NB4 (cell line): ENCODE measurements around the gene PAM16.
A peak's percentile ranks its signal among the peaks of the same experiment; 100 is the strongest.

Source experiments
- DNase-seq: peaks from one replicate; pipeline ENCODE4 v3.0.0; 2010; ENCODE audit warnings: low read depth
- H3K4me3 ChIP-seq: one replicate; pipeline ENCODE4 v1.5.1; 2011; ENCODE audit warnings: mild to moderate bottlenecking, low read depth, low read length, moderate library complexity
- CTCF ChIP-seq: IDR thresholded peaks from one replicate; pipeline ENCODE4 v1.5.1; 2012; ENCODE audit warnings: low read depth, low read length
- MYC ChIP-seq: IDR thresholded peaks from 2 replicates; pipeline ENCODE4 v1.6.1; 2011; ENCODE audit warnings: low read depth, low read length
- POLR2A ChIP-seq: IDR thresholded peaks from 2 replicates; pipeline ENCODE4 v1.6.1; 2011; ENCODE audit warnings: mild to moderate bottlenecking; ENCODE audit not compliant: insufficient read length; ENCODE audit errors: extremely low read depth
- TF ChIP-seq, protein P1 (sequence below): IDR thresholded peaks from 2 replicates; pipeline ENCODE4 v1.6.1; 2011; ENCODE audit warnings: low read depth, low read length

Gene PAM16

GRCh38 chr16:4356820-4357219 is 5.7 kb upstream of the PAM16 start:
- TF ChIP-seq POLR2A (no peak), CTCF (no peak), MYC (no peak)
- TF ChIP-seq, protein P1, sequence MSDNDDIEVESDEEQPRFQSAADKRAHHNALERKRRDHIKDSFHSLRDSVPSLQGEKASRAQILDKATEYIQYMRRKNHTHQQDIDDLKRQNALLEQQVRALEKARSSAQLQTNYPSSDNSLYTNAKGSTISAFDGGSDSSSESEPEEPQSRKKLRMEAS: no peak
- no peak for DNase-seq
- no peak overlapping the region for H3K4me3 ChIP-seq

GRCh38 chr16:4354512-4355409 is 3.6 kb upstream of the PAM16 start:
- no peak for TF ChIP-seq MYC
- DNase-seq: no peak

DNA sequence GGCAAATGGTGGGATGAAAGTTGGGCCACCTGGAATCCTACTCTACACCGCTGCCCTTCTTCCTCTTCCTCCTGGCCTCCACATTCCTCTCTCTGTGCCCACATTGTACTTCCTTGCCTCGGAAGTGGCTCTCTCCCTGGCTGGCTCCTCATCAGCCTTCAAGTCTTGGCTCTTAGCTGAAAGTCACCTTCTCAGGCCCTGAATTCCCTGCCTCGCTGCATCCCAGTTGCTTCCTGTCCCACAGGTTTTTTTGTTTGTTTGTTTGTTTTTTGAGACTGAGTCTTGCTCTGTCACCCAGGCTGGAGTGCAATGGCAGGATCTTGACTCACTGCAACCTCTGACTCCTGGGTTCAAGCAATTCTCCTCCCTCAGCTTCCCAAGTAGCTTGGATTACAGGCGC is 2.6 kb upstream of the PAM16 start:
- DNase-seq: no peak
- H3K4me3 ChIP-seq: no peak overlapping the region
- TF ChIP-seq, protein P1: no peak
- TF ChIP-seq CTCF (no peak), POLR2A (no peak), MYC (no peak)

More at GRCh38 chr16:4354512-4355409, 3.6 kb upstream of the PAM16 start:
- no peak overlapping the region for H3K4me3 ChIP-seq

DNA sequence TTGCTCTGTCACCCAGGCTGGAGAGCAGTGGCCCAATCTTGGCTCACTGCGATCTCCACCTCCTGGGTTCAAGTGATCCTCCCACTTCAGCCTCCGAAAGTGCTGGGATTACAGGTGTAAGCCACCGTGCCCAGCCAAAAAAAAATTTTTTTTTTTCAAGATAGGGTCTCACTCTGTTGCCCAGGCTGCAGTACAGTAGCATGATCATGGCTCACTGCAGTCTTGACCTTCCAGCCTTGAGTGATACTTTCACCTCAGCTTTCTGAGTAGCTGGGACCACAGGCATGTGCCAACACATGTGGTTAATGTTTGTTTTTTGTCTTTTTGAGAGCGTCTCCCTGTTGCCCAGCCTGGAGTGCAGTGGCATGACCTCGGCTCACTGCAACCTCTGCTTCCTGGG is 1.7 kb upstream of the PAM16 start:
- TF ChIP-seq CTCF (no peak), MYC (no peak), POLR2A (no peak)
- TF ChIP-seq, protein P1: no peak
- no peak overlapping the region for H3K4me3 ChIP-seq
- DNase-seq: no peak

- H3K4me3 ChIP-seq: no peak overlapping the region
- TF ChIP-seq CTCF (no peak), POLR2A (no peak), MYC (no peak)
- TF ChIP-seq, protein P1: no peak
- DNase-seq: no peak
These were observed 759 bp upstream of the PAM16 start for GRCh38 chr16:4351880-4352279.

GRCh38 chr16:4350365-4350786 is 745 bp downstream of the PAM16 start:
- peak overlapping the region; percentile 94 for H3K4me3 ChIP-seq
- TF ChIP-seq CTCF (no peak), POLR2A (no peak), MYC (no peak)
- TF ChIP-seq, protein P1: no peak
- DNase-seq: no peak
